ENCODE data around the gene CSRNP2.

The CSRNP2 gene

DNA sequence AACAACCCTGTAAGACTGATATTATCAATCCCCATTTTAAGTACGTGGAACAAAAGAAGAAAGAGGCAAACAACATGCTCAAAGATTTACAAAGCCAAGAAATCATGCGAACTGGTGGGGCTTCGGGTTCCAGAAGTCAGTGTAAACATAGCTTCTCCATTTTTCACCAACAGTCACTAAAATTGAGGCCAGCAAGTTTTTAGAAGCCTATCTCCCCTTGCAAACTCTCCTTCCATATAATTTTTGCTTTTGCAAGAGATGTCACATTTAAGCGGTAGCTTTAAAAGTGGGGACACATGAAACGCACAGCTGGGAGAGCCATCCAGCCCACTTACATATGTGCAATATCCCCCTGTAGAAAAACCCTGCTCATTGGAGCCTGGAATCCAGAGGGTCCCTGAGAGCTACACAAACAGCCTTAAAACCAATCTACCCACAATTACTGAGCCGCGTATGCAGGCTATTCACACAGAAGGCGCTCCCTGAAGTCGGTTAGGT, 58.0 kb downstream of the CSRNP2 start:
- Histone ChIP-seq H3K27me3 (replicated peaks; ENCODE audit: control insufficient read depth, insufficient read depth, low read length) (no peaks in the 10 kb centered on the region), H3K4me3 (replicated peaks; ENCODE audit: low read depth, low read length) (peak overlapping the region; percentile 88), H3K36me3 (ENCODE audit: control insufficient read depth, insufficient read depth, low read length) (no peaks in the 10 kb centered on the region)
- no peak for DNase-seq (ENCODE audit: extremely low read depth, insufficient read length)
- TF ChIP-seq, protein P1, sequence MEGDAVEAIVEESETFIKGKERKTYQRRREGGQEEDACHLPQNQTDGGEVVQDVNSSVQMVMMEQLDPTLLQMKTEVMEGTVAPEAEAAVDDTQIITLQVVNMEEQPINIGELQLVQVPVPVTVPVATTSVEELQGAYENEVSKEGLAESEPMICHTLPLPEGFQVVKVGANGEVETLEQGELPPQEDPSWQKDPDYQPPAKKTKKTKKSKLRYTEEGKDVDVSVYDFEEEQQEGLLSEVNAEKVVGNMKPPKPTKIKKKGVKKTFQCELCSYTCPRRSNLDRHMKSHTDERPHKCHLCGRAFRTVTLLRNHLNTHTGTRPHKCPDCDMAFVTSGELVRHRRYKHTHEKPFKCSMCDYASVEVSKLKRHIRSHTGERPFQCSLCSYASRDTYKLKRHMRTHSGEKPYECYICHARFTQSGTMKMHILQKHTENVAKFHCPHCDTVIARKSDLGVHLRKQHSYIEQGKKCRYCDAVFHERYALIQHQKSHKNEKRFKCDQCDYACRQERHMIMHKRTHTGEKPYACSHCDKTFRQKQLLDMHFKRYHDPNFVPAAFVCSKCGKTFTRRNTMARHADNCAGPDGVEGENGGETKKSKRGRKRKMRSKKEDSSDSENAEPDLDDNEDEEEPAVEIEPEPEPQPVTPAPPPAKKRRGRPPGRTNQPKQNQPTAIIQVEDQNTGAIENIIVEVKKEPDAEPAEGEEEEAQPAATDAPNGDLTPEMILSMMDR (IDR thresholded peaks at IDR 0.05; ENCODE audit: insufficient read depth, low read length, poor library complexity, severe bottlenecking) = no peak

DNA sequence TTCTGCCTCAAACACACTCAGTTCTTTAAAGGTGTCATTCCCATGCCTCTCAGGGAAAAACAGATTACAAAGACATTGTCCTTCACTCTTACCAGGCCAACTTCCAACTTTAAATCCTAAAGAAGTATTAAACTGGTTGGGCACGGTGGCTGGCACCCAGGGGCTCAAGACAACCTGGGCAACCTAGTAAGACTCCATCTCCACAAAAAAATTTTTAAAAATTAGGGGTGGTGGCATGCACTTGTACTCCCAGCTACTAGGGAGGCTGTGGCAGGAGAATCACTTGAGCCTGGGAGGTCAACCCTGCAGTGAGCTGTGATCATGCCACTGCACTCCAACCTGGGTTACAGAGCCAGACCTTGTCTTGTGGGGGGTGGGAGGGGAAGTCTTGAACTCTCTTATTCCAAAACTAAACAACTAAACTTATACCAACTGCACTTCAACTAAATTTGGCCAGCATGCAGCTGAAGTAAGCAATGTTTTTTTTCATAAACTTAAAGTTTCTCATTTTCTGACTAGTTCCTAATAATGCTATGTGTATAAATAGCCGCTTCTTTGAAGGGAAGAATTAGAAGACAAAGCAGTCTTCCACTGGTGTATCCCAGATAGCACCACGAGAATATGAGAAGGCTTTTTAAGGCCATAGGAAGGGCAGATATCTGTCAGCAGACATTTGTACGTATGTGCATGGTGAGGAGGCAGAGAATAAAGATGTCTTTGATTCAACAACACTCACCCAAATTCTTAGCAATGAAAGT, 59.6 kb downstream of the CSRNP2 start:
- no peak for DNase-seq (ENCODE audit: extremely low read depth, insufficient read length)
- no peaks in the 10 kb centered on the region for H3K36me3 ChIP-seq (ENCODE audit: control insufficient read depth, insufficient read depth, low read length)
- peak overlapping the region; percentile 88 for H3K4me3 ChIP-seq (replicated peaks; ENCODE audit: low read depth, low read length)
- TF ChIP-seq, protein P1 (IDR thresholded peaks at IDR 0.05; ENCODE audit: insufficient read depth, low read length, poor library complexity, severe bottlenecking) = no peak
- H3K27me3 ChIP-seq (replicated peaks; ENCODE audit: control insufficient read depth, insufficient read depth, low read length) = no peaks in the 10 kb centered on the region

DNA sequence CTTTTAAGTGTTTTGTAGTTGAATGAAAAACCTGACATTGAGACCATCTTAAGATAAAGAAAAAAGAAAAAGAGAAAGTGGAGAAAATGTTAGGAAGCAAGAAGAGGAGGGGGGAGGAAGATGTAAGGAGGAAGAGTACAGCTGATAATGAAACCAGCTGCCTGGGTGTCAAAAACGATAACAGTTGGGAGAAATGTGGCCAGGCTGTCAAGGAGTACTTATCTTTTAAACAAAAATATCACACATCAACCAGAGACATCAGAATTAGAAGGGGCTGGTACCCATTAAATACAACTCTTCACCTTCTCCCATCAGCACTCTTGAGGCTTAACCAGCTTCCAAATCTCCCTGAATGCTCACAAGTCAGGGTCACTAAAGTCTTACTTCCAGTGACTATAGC, 61.7 kb downstream of the CSRNP2 start:
- TF ChIP-seq, protein P1 (IDR thresholded peaks at IDR 0.05; ENCODE audit: insufficient read depth, low read length, poor library complexity, severe bottlenecking) = no peak
- DNase-seq (ENCODE audit: extremely low read depth, insufficient read length) = no peak
- H3K4me3 ChIP-seq (replicated peaks; ENCODE audit: low read depth, low read length) = no peak overlapping the region

DNA sequence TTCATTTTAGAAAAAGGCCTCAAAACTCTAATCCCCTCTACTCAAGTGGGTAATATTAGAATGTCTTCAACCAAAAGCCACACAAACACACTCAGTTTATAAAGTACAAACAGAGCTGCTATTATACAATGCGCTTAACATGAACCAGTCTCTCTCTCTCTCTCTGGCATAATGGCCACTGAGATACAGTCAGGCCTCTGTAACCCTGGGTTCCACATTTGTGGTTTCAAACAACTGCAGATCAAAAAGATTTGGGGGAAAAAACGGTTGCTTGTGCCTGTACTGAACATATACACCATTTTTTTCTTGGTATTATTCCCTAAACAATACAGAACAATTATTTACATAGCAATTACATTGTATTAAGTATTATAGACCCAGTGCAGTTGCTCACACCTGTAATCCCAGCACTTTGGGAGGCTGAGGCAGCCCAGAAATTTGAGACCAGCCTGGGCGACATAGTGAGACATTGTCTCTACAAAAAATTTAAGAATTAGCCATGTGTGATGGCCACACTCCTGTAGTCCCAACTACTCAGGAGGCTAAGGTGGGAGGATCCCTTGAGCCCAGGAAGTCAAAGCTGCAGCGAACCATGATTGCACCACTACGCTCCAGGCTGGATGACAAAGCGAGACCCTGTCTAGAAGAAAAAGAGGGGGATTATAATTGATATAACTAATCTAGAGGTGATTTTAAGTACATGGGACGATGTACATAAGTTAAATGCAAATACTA, 62.8 kb downstream of the CSRNP2 start:
- no peak for DNase-seq (ENCODE audit: extremely low read depth, insufficient read length)
- TF ChIP-seq, protein P1 (IDR thresholded peaks at IDR 0.05; ENCODE audit: insufficient read depth, low read length, poor library complexity, severe bottlenecking) = no peak
- Histone ChIP-seq H3K36me3 (ENCODE audit: control insufficient read depth, insufficient read depth, low read length) (no peaks in the 10 kb centered on the region), H3K27me3 (replicated peaks; ENCODE audit: control insufficient read depth, insufficient read depth, low read length) (no peaks in the 10 kb centered on the region), H3K4me3 (replicated peaks; ENCODE audit: low read depth, low read length) (no peak overlapping the region)

More for the DNA sequence above, 61.7 kb downstream of the CSRNP2 start:
- Histone ChIP-seq H3K36me3 (ENCODE audit: control insufficient read depth, insufficient read depth, low read length) (no peaks in the 10 kb centered on the region), H3K27me3 (replicated peaks; ENCODE audit: control insufficient read depth, insufficient read depth, low read length) (no peaks in the 10 kb centered on the region)

DNA sequence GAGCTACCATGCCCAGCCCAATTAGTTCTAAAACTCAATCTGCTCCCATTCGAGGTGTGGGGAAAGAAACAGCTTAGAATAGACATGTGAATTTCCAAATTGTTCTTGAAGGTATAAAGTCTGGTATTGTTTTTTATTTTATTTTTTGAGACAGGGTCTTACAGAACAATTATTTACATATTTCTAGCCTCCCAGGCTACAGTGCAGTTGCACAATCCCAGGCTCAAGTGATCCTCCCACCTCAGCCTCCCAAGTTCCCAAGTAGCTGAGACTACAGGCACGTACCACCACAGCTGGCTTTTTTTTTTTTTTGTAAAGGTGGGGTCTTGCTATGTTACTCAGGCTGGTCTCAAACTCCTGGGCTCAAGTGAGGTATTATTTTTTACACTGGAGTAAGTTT, 63.5 kb downstream of the CSRNP2 start:
- TF ChIP-seq, protein P1 (IDR thresholded peaks at IDR 0.05; ENCODE audit: insufficient read depth, low read length, poor library complexity, severe bottlenecking) = no peak
- H3K27me3 ChIP-seq (replicated peaks; ENCODE audit: control insufficient read depth, insufficient read depth, low read length) = no peaks in the 10 kb centered on the region
- no peak for DNase-seq (ENCODE audit: extremely low read depth, insufficient read length)
- no peak overlapping the region for H3K4me3 ChIP-seq (replicated peaks; ENCODE audit: low read depth, low read length)
- no peaks in the 10 kb centered on the region for H3K36me3 ChIP-seq (ENCODE audit: control insufficient read depth, insufficient read depth, low read length)
